ENCODE measurements around the gene AGK.
"Not testable (repeated sequence)": the region's sequence is repeated elsewhere in the genome, so short reads cannot be mapped to it uniquely, and the experiment has no call there.

AGK gene

GRCh38 chr7:141557831-141558531 is 6.8 kb downstream of the AGK start:
- DNase-seq, result peak; percentile 62

GRCh38 chr7:141558544-141559183 is 7.5 kb downstream of the AGK start:
- DNase-seq, result peak; percentile 76

DNA sequence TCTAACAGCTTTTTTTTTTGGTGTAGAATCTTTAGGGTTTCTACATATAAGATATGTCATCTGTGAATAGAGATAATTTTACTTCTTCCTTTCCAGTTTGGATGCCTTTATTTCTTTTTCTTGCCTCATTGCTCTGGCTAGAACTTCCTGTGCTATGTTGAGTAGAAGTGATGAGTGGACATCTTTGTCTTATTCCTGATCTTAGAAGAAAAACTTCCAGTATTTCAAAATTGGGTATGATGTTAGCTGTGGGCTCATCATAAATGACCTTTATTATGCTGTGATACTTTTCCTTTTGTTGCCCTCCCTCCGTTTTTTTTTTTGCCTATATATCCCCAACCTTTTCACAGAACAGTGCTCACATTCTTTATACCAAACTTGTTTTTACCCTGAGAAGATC is 8.8 kb downstream of the AGK start:
- no peak for DNase-seq

- DNase-seq, result no peak
These were observed 10.8 kb downstream of the AGK start for GRCh38 chr7:141562036-141562435.

GRCh38 chr7:141562543-141562942 is 11.3 kb downstream of the AGK start:
- DNase-seq, result no peak

DNA sequence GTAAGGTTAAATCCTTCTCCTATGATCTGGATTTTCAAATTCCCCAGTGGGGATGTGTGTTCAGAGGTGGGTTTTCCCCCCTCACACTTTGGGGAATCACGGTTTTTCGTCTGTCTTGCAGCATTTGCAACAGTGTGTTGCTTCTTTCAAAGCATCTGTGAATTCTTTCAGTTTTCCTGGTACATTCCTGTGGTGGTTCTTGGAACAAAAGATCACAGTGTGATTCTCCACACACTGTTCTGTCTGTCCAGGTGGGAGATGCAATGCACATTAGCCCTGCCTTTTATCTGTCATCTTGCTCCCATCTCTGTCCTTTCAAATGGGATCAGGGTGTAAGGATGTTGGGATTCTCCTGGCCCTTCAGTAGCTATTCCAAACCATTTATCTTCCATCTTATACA is 11.8 kb downstream of the AGK start:
- no peak for DNase-seq

DNA sequence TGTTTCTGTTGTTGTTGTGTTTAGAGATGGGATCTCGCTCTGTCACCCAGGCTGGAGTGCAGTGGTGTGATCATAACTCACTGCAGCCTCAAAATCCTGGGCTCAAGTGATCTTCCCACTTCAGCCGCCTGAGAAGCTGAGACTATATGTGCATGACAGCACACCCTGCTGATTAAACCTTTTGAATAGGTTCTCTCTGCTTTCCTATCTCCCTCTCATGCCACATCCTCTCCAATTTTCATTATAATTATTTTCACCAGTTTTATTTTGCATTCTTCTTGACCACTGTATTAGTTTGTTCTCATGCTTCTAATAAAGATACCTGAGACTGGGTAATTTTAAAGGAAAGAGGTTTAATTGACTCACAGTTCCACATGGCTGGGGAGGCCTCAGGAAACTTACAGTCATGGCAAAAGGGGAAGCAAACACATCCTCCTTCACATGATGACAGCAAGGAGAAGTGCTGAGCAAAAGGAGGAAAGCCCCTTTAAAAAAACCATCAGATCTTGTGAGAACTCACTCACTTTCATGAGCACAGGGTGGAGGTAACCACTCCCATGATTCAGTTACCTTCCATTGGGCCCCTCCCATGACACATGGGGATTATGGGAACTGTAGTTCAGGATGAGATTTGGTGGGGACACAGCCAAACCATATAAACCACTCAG is 12.9 kb downstream of the AGK start:
- DNase-seq, result peak; percentile 59

DNA sequence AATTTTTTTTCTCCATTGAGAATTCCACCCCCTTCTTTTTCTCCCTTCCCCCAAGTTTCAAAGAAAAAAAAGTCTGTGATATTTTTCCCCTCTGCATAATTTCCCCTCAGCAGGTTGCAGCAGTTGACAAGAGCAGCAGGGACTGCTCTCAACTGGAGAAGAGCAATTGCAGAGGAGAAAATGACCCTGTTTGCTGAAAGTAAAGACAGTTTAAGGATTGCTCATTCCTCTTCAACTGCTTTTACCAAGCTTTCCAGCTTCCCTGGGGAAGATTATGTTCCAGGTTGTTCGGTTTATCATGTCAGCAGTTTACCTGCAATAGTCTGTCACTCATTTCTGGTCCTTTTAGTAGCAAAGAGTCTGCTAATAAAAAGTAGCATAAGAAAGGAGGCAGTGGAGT is 16.2 kb downstream of the AGK start:
- no peak for DNase-seq

- DNase-seq, result no peak
These were observed 17.0 kb downstream of the AGK start for GRCh38 chr7:141568227-141568626.

DNA sequence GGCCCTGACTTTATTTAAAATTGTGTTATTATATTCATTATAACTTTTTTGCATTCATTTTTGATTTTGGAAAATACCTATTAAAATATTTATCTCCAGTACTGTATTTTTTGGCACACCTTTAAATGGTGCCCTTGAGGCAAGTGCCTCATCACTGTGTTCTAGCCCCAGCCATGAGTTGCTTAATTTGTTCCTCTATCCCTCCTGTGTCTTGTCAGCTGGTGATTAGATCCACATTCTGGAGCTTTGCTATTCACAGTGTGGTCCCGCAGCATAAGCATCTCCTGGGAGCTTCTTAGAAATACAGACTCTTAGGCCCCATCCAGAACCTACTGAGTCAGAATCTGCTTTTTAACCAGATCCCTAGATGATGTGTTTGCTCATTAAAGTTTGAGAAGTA is 19.8 kb downstream of the AGK start:
- no peak for DNase-seq

DNA sequence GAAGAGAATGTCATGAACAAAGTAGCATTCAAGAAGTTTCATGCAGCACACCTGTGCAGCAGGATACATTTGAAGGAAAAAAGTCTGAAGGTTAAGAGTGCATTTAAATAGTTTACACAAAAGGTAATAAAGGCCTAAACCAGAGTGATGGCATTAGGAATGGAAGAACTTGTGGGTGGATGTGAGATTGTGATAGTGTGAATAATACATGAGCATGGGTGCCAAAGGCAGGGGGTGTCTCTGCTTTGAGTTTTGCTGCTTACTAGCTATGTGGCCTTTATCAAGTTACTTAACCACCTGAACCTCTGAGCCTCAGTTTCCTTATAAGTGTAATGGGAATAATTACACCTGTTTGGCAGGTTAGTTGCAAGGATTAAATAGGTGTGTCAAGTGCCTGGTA is 21.0 kb downstream of the AGK start:
- no peak for DNase-seq

GRCh38 chr7:141573511-141573910 is 22.3 kb downstream of the AGK start:
- DNase-seq, result no peak

GRCh38 chr7:141575164-141575563 is 24.0 kb downstream of the AGK start:
- DNase-seq, result no peak

DNA sequence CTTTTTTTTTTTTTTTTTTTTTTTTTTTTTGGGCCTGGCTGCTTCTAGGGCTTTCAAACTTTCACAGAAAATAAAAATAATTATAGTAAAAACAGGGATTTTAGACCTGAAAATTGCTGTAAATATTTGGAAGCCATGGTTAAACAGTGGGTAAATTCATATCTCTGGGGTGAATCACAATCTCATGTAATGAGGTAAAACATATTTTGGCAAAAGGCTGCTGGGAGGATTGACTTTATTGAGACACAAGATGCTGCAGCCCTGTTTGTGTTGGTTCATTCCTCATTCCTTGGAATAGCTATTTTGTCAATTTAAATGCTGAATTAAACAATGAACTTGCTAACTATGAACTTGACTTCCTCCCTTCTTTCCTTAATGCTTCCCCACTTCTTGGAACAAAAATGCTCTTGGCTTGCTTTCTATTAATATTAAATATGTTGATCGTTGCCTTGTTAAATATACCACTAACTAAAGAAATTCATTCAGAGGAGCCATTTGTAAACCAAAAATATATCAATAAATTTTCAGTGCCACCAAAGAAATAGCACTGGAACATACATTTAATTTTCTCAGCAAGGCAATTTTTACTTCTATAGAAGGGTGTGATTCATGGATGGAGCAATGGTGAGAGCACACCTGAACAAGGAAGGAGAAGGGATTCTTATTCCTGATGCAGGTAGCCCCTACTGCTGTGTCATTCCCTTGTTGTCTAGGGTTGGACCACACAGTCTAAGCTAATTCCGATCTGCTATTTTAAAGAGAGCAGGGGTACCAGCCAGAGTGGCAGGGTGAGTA is 24.6 kb downstream of the AGK start:
- no peak for DNase-seq

- no peak for DNase-seq
These were observed 26.0 kb downstream of the AGK start for GRCh38 chr7:141577043-141577839.

DNA sequence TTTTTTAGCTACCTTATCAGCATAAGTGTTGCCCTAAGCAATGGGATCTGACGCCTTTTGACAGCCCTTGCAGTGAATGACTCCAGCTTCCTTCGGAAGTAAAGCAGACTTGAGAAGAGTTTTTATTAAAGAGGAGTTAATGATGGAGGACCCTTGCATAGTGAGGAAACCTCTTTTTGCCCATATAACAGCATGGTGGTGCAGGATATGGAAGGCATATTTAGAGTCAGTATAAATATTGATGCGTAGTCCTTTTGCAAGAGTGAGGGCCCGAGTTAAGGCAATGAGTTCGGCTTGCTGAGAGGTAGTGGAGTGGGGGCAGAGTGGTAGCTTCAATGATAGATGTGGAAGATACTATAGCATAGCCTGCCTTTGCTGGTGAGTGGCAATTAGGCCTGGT is 28.7 kb downstream of the AGK start:
- not testable (repeated sequence) for DNase-seq

GRCh38 chr7:141582063-141582462 is 30.9 kb downstream of the AGK start:
- DNase-seq, result not testable (repeated sequence)

DNA sequence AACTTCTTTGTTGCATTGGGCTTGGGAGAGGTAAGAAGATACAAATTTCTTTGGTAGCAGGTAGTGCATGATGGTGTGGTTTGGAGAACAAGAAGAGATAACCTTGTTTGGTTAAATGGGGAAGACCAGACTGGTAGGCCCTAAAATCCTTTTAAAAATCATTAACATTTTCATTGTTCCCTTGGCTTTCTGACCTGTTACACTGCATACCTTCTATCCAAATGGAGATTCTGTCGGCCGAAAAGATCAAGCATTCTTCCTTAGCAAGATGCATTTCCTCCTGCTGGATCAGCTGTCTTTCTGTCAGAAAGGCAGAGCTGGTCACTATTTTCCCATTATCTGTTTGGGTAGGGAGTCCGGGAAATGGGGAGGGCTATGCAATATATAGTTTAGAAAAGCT is 33.7 kb downstream of the AGK start:
- DNase-seq, result no peak

GRCh38 chr7:141585592-141586510 is 34.6 kb downstream of the AGK start:
- peak; percentile 44 for DNase-seq

GRCh38 chr7:141586878-141587277 is 35.7 kb downstream of the AGK start:
- DNase-seq, result no peak

DNA sequence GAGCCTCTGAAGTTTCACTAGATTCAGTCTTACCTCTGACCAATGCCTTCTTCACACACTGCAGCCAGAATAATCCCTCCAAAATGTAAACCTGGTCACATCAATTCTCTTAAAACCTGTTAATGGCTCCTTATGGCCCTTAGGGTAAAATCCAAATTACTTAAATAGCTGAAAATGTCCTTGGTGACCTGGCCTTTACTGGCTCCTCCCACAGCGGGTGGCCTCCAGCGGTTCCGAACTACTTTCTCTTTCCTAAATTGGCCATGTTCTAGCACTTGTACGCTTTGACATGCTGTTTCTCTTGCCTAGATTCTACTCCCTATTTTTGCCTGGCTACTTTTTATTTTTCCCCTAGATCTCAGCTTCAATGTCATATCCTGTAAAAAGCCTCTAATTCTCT is 36.1 kb downstream of the AGK start:
- DNase-seq, result no peak

DNA sequence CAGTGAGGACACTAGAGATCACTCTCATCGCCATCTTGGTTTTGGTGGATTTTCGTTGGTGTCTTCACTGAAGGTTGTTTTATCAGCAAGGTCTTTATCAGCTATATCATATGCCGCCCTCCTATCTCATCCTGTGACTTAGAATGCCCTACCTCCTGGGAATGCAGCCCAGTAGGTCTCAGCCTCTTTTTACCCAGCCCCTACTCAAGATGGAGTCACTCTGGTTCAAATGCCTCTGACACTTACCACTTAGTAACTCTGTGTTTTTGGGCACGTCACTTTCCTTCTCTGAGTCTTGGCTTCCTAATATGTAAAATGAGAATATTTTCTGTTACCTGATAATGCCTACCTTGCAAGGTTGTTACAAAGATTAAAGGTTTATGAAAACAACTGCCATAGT is 37.7 kb downstream of the AGK start:
- DNase-seq, result no peak

Data from activated CD4-positive, alpha-beta T cell treated with anti-CD3 and anti-CD28 coated beads, Interleukin-2, Interleukin-6, amounts not matched to agents 100 ng/mL and 50 ng/mL, durations not matched to agents 16 hours and 8 hours (primary cell).